ENCODE measurements around the gene ERICH6B. TPM values are rescaled to one million over a fixed set of nuclear protein-coding genes. Genes with fewer than 3 reads are reported as not detected.

Gene ERICH6B
- polyA plus RNA-seq, 10 donors = 0.32 to 2.7 (median 1.1) TPM

DNA sequence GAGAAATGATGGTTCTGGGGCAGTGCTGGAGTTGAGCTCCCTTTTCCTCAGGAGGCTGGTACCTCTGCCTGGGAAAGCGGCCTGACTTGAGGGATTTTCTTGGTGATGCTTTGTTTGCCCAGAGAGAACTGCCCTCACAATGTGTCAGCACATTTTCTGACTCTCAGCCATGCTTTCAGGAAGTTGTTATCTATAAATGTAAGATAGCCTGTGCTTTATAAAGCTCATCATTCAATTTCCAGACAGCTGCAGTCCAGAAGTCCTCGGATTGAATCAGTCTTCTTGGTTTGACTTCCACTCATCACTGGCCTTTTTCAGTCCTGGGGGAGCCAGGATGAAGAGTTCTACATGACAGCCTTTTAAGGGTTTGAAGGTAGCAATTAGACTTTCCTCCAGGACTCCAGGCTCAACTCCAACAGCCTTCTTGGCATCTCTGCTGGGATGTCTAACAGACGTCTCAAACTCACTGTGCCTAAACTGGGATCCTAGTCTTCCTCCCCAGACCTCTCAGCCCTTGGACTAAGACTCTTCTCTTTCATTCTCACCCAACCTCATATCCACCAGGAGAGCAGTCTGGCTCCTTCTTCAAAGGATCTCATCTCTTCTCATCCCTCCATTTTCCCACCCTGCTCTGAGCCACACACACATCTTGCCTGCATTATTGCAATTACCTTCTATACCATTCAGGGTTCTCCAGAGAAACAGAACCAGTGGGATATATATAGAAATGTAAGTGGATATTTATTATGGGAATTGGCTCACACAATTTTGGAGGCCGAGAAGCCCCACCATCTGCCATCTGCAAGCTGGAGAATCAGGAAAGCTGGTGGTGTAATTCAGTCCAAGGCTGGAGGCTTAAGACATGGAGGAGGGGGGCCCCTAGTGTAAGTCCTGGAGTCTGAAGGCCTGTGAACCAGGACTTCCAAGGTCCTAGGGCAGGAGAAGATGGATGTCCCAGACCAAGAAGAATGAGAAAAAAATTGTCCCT is 13.1 kb downstream of the ERICH6B start:
- DNase-seq = no peak

DNA sequence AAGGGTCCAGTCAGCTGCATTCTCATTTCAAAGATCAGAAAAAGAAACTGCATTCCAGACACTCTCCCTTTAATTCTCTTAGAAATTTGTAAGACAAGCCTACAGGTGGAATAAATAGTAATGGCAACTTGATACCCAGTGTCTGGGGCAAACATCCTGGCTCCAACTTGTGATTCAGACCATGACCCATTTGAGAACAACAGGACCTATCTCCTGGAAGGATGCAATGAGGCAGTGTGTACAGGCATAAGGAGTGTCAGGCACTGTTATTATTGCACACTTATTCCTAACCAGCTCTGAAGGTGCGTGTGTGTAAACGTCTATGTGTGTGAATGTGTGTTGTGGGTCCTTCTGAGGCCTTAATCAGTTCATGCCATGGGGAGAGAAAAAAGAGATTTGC is 13.9 kb downstream of the ERICH6B start:
- no peak for DNase-seq

DNA sequence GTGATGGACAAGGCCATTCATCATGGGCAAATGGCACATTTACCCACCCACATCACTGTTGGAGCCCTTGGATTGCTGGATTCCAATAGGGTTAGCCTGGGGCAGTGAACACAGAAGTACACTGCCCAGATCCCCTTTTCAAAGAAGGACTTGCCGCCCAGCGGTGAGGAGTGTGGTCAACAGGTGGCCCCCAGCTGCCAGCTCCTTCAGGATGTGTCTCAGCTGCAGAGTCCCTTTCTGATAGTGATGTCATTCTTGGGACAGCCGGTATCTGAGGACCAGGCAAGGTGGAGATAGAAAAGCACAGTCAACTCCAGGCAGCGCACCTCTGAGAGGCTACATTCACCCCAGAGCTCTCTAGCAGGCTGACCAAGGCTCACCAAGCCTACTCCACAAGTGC is 16.9 kb downstream of the ERICH6B start:
- no peak for DNase-seq

GRCh38 chr13:45596800-45597475 is 18.6 kb downstream of the ERICH6B start:
- no peak for DNase-seq

- DNase-seq = peak in 1 of 3 donors; percentile 9
Observed at GRCh38 chr13:45595965-45596364, 19.6 kb downstream of the ERICH6B start.

DNA sequence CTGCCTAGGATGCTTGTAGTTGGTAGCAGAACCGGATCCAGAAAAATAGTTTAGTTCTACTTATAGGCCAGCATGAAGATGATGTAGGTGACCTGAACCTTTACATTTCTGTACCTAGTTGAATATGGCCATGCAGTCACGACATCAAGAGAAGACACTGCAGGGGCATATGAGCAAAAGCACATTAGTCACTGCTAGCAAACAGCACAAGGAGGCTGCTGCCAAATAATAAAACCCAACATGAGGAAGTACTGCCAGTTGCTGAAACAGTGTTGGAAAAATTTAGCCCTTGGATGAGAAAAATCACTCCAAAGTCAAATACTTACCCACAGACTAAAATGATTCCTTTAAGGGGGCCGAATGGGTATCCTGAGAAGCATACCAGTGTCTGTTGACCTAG is 20.8 kb downstream of the ERICH6B start:
- no peak for DNase-seq

GRCh38 chr13:45594227-45594626 is 21.3 kb downstream of the ERICH6B start:
- no peak for DNase-seq

DNA sequence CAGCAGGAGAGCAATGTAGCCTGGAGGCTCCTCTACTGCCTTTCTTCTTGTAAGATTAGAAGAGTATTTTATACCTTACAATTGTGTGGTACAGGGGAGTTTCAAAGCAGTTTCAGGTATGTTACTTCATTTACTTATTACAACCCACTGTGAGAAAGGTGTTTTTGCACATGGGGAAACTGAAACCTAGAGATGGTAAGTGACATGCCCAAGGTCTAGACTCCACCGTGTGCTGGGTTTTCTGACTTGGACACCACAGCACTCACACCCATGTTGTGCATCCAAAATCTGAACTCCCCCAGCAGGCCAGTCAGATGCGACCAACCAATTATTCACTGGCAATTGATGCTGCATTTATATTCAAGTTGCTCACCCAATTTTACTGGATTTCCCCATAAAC is 22.8 kb downstream of the ERICH6B start:
- DNase-seq = no peak

GRCh38 chr13:45590066-45590465 is 25.5 kb downstream of the ERICH6B start:
- DNase-seq = no peak

GRCh38 chr13:45587897-45588296 is 27.6 kb downstream of the ERICH6B start:
- no peak for DNase-seq

- DNase-seq = no peak
Observed at GRCh38 chr13:45584816-45585215, 30.7 kb downstream of the ERICH6B start.

- DNase-seq = no peak
Observed at GRCh38 chr13:45582408-45583076, 33.0 kb downstream of the ERICH6B start.

GRCh38 chr13:45576466-45576865 is 39.1 kb downstream of the ERICH6B start:
- DNase-seq = no peak

DNA sequence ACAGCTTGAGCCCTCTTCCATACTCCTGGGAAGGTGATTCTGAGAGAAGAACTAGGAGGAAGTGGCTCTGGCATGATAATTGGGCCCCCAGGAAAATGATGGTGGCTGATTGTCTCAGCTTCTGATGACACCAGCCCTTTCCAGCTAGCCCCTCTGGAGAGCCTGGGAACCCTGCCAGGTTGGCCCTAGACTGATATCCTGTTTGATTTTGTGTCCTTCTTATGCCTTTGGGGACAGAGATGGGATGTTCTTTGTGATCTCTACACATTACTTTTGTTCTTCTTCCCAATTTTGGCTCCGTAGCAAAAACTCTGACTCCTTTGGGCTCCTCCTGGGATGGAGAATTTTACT is 39.7 kb downstream of the ERICH6B start:
- no peak for DNase-seq

DNA sequence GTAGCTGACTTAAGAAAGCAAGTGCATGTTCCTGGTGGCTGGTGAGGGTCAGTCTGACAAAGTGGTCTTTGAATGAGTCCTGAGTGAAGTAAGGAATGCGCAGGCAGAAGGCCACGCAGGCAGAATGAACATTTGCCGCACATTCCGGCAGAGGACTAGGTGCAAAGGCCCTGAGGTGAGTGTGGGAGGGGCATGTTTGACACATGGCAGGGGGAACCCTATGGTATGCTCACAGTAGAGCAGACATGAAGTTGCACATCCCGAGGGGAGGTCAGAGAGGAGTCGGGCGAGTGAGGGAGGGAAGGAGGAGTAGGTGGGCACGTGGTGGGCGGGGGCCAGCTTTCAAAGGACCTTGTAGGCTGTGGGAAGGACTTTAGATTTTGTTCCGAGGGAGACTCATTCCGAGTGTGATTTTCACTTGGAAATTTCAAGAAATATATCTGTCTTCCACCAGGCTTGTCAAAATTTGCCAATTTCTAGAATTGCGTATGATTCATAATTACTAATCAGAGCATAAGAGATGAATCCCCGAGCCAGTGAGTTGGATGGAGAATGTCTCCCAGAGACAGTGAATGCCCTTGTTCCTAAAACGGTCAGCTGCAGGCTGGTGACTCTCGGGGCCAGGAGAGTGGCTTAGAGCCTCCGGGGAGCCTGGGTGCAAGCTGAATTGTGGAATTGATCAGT is 40.3 kb downstream of the ERICH6B start:
- DNase-seq = no peak

DNA sequence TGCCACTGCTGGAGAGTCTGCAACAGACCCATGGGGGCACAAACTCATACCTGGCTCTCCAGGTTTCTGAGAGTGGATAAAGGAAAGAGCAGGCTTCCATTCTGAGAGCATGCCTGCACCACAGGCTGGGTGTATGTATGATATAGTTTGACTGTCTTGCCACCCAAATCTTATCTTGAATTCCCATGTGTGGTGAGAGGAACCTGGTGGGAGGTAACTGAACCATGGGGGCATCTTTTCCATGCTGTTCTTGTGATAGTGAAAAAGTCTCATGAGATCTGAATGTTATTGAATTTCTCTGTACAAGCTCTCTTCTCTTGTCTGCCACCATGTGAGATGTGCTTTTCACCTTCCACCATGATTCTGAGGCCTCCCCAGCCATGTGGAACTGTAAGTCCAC is 50.2 kb downstream of the ERICH6B start:
- DNase-seq = no peak

GRCh38 chr13:45564133-45564776 is 51.3 kb downstream of the ERICH6B start:
- peak in 1 of 3 donors; percentile 2 for DNase-seq

GRCh38 chr13:45554604-45555109 is 60.9 kb downstream of the ERICH6B start:
- no peak for DNase-seq

GRCh38 chr13:45548281-45548680 is 67.3 kb downstream of the ERICH6B start:
- no peak for DNase-seq

- no peak for DNase-seq
Observed at GRCh38 chr13:45546410-45546765, 69.2 kb downstream of the ERICH6B start.

DNA sequence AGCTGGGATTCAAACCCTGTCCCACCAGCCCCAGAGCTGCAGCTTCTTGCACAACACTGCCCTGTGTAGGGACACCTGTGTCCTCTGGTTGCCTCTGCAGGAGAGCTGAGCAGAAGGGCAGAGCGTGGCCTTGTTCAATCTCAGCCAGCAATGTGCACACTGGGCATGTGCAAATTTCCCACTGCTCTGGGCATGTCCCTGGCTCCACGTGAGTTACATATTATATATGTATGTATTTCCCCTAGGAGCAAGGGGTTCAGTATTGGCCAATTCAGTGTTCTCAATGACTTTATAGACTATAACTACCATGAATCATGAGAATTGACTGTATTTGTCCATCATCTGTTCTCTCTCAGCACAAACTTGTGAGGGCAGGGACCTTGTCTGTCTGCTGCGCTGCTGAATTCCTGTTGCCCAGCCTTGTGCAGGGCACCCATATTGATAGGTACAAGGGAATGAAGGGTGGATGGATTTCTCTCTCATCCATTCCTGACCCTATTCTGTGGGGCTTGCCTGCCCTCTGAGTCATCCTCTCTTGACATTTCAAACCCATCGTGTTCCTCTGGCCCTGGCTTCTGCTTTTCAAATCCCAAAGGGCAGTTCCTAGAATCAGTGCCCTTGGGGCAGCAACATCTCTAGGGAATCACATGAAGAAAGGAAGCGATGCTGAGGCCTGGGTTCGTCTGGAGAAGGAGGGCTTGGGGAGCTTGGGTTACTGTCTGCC is 69.7 kb downstream of the ERICH6B start:
- no peak for DNase-seq

Measured in muscle of back (tissue), 11 donors.